GM18502 (cell line): ENCODE measurements around the gene COL25A1.
"Not testable (repeated sequence)": the region's sequence is repeated elsewhere in the genome, so short reads cannot be mapped to it uniquely, and the experiment has no call there.

Experiments
- ATAC-seq: cut with Tn5 transposase; IDR thresholded peaks from one replicate; pipeline ENCODE4 v1.9.1; 2021; ENCODE audit warnings: mild to moderate bottlenecking; ENCODE audit not compliant: unreplicated experiment, poor library complexity

COL25A1 gene

GRCh38 chr4:108940149-108940548 lies 362.3 kb downstream of the COL25A1 start:
- no peak for ATAC-seq

- ATAC-seq, result no peak
Observed at GRCh38 chr4:108937066-108937465, 365.4 kb downstream of the COL25A1 start.

- not testable (repeated sequence) for ATAC-seq
Observed at GRCh38 chr4:108933925-108934324, 368.5 kb downstream of the COL25A1 start.

- no peak for ATAC-seq
Observed at GRCh38 chr4:108933046-108933445, 369.4 kb downstream of the COL25A1 start.

GRCh38 chr4:108931926-108932325 lies 370.5 kb downstream of the COL25A1 start:
- ATAC-seq, result no peak

GRCh38 chr4:108930186-108930585 lies 372.3 kb downstream of the COL25A1 start:
- ATAC-seq, result no peak

- no peak for ATAC-seq
Observed at GRCh38 chr4:108926781-108927180, 375.7 kb downstream of the COL25A1 start.

GRCh38 chr4:108926061-108926460 lies 376.4 kb downstream of the COL25A1 start:
- no peak for ATAC-seq

- no peak for ATAC-seq
Observed at GRCh38 chr4:108922191-108922590, 380.3 kb downstream of the COL25A1 start.

- no peak for ATAC-seq
Observed at GRCh38 chr4:108920395-108921087, 381.9 kb downstream of the COL25A1 start.

- no peak for ATAC-seq
Observed at GRCh38 chr4:108919226-108919893, 383.1 kb downstream of the COL25A1 start.

GRCh38 chr4:108917255-108917654 lies 385.2 kb downstream of the COL25A1 start:
- ATAC-seq, result no peak

GRCh38 chr4:108916638-108917037 lies 385.8 kb downstream of the COL25A1 start:
- no peak for ATAC-seq

- ATAC-seq, result no peak
Observed at GRCh38 chr4:108906866-108907367, 395.5 kb downstream of the COL25A1 start.

- no peak for ATAC-seq
Observed at GRCh38 chr4:108906006-108906405, 396.5 kb downstream of the COL25A1 start.

- ATAC-seq, result no peak
Observed at GRCh38 chr4:108903464-108904221, 398.8 kb downstream of the COL25A1 start.

- ATAC-seq, result peak; percentile 95
Observed at GRCh38 chr4:108902769-108903168, 399.7 kb downstream of the COL25A1 start.

- ATAC-seq, result no peak
Observed at GRCh38 chr4:108901291-108901690, 401.2 kb downstream of the COL25A1 start.

GRCh38 chr4:108900018-108900580 lies 402.4 kb downstream of the COL25A1 start:
- no peak for ATAC-seq

GRCh38 chr4:108893468-108893867 lies 409.0 kb downstream of the COL25A1 start:
- ATAC-seq, result no peak
